ENCODE data around the gene ATAD3C.

The ATAD3C gene

DNA sequence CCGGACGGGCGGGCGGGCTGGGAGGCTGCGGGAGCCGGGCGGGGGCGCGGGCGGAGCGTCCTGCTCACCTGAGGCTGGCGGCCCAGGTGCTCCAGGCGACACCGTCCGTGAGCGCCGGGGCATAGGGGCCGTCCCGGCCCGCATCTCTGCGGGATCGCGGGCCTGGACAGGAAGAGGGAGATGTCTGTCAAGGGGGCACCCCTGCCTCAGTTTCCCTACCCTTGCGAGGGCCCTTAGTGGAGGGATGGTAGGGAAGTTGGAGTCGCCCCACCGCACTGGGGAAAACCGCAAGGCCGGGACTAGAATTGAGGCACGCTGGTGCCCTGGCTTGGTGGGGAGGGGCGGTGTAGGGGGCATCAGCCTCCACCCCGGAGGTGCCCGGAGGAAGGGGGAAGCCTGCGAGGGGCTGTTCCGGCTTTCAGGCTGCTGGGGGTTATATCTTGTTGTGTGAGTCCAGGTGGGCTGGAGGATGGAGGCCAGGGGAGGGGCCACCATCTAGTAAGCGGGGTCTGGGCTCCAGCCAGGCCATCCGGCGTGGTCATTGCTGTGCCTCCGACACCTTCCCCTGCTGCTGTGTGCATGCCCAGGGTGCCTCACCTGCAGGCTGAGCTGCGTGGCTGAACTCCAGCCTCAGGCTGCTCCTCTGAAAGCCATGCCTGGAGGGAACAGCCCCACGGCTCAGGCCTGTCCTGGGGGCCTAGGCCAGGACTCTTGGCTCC lies 13.4 kb upstream of the ATAD3C start:
- Mint-ChIP-seq H3K4me3 (peak overlapping the region; percentile 82), H3K27ac (no peak overlapping the region), H3K27me3 (ENCODE audit: low read depth, poor library complexity) (no peaks in the 10 kb centered on the region), H3K4me1 (peaks cover 39% of the 10 kb centered on the region), H3K9me3 (no peaks in the 10 kb centered on the region), H3K36me3 (ENCODE audit: low read depth) (no peaks in the 10 kb centered on the region)
- no peak for TF ChIP-seq CTCF (IDR thresholded peaks at IDR 0.05)
- DNase-seq: no peak

DNA sequence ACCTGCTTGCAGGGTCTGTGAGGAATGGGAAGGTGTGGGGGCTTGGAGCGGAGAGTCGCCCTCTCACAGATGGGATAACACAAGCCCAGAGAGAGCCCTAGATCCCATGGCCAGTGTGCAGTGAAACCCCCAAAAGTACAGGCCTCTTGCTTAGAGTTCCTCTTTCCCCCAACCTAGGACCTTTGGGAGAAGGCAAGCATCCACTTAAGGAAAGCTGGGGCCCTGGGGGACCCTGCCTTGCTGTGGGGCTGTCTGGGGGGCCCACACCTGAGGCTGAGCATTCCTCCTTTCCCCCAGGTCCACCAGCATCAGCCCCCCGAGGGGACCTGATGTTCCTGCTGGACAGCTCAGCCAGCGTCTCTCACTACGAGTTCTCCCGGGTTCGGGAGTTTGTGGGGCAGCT lies 12.9 kb upstream of the ATAD3C start:
- no peak for TF ChIP-seq CTCF (IDR thresholded peaks at IDR 0.05)
- Mint-ChIP-seq H3K27me3 (ENCODE audit: low read depth, poor library complexity) (no peaks in the 10 kb centered on the region), H3K27ac (no peak overlapping the region), H3K9me3 (no peaks in the 10 kb centered on the region), H3K36me3 (ENCODE audit: low read depth) (no peaks in the 10 kb centered on the region), H3K4me1 (peaks cover 34% of the 10 kb centered on the region), H3K4me3 (peak overlapping the region; percentile 82)
- DNase-seq: no peak

- DNase-seq: no peak
- Mint-ChIP-seq H3K36me3 (ENCODE audit: low read depth) (no peaks in the 10 kb centered on the region), H3K27ac (no peak overlapping the region), H3K27me3 (ENCODE audit: low read depth, poor library complexity) (no peaks in the 10 kb centered on the region), H3K9me3 (no peaks in the 10 kb centered on the region), H3K4me1 (peaks cover 30% of the 10 kb centered on the region), H3K4me3 (peak overlapping the region; percentile 82)
- no peak for TF ChIP-seq CTCF (IDR thresholded peaks at IDR 0.05)
These were observed 12.2 kb upstream of the ATAD3C start for GRCh38 chr1:1437033-1437903.

- DNase-seq: no peak
- H3K4me3 Mint-ChIP-seq: no peak overlapping the region
- no peak overlapping the region for H3K27ac Mint-ChIP-seq
- H3K36me3 Mint-ChIP-seq (ENCODE audit: low read depth): no peaks in the 10 kb centered on the region
- peaks cover 23% of the 10 kb centered on the region for H3K4me1 Mint-ChIP-seq
- H3K9me3 Mint-ChIP-seq: no peaks in the 10 kb centered on the region
- H3K27me3 Mint-ChIP-seq (ENCODE audit: low read depth, poor library complexity): no peaks in the 10 kb centered on the region
- TF ChIP-seq CTCF (IDR thresholded peaks at IDR 0.05): no peak
These were observed 11.5 kb upstream of the ATAD3C start for GRCh38 chr1:1437904-1438376.

GRCh38 chr1:1438531-1439381 lies 10.7 kb upstream of the ATAD3C start:
- peaks cover 21% of the 10 kb centered on the region for H3K4me1 Mint-ChIP-seq
- no peak for TF ChIP-seq CTCF (IDR thresholded peaks at IDR 0.05)
- peak overlapping the region; percentile 45 for H3K4me3 Mint-ChIP-seq
- no peak overlapping the region for H3K27ac Mint-ChIP-seq
- no peaks in the 10 kb centered on the region for H3K36me3 Mint-ChIP-seq (ENCODE audit: low read depth)
- H3K27me3 Mint-ChIP-seq (ENCODE audit: low read depth, poor library complexity): no peaks in the 10 kb centered on the region
- no peaks in the 10 kb centered on the region for H3K9me3 Mint-ChIP-seq
- no peak for DNase-seq
